NCI-H2107 (cell line): ENCODE results near the gene DSCAML1.
"Not testable (repeated sequence)": the region's sequence is repeated elsewhere in the genome, so short reads cannot be mapped to it uniquely, and the experiment has no call there.

ENCODE experiments used
- DNase-seq: peaks from one replicate; lab custom pipeline; 2025; lab: John Stamatoyannopoulos, UW

DSCAML1 gene

DNA sequence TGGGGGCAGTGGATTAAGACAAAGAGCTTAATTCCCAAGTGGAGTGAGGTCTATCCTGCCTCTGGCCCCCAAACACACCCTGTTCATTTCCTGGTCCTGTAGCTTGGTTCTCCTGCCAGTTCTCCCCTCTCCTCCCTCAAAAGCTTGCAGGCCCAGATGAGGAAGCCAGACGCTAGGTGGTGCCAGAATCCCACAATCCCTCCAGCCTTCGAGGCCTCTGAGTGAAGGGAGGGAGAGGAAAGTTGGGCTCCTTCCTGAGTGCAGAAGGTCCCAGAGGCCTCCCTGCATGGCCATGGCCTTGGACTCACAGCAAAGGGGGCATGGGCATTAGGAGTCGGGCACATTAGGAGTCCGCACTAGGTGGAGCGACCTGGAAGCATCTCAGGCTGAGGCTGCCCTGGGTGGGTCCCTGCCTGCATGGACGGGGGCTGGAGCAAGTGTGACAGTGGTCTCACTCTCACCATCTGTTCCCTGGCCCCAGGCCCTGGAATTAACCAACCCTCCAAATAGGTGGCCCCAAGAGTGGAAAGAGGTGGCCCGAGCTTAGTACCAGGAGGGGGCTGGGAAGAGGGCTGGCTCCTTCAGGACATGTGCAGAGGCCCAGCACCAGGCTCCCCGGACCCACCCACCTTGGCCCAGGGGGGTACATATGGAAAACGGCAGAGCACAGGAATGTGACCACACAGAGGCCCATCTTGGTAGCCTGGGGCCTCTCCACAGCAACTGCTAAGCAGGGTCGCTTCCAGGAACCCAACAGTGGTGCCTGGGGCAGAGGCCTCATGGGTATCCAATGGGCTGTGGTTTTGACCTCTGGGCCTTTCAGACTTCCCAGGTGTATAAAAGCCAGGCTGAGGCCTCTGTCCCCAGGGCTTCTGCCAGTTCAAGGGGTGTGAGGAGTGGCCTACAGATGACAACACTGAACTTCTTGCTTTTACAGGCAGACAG is 22.4 kb upstream of the DSCAML1 start:
- peak; percentile 80 for DNase-seq

DNA sequence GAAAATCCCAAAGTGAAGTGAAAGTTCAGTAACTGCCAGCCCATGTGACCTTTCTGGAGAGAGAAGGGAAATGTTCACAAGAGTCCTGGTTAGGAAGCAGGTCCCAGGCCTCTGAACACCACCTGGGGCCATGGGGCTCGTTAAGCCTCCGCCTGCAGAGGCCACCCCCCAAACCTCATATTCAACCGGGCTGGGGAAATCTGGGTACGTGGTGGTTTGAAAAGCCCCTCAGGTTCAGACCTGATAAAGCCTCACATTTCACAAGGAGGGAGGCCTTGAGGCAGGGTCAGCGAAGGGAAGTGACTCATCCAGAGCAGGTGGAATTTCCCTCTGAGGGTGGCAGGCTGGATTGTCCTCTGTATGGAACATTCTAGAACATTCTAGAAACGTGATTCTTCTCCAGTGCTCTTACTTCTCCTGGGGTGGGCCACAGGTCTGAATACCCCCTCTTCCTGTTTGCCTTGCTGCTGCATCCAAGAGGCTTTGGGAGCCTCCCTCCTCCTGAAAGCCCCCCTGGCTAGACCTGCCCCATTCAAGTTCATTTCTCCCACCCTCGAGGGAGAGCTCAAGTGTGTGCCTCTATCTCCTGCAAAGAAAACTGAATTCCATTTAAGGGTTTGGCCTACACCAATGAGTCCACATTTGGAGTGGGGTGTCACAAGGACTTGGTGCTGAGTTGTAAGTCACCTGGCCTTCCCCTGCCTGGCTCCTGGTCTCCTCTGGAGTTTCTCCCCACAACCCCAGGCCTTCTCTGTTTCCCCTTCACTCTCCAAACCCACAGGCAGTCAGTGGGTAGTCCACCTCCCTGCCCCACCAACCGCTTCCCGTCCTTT is 21.2 kb upstream of the DSCAML1 start:
- DNase-seq = no peak

DNA sequence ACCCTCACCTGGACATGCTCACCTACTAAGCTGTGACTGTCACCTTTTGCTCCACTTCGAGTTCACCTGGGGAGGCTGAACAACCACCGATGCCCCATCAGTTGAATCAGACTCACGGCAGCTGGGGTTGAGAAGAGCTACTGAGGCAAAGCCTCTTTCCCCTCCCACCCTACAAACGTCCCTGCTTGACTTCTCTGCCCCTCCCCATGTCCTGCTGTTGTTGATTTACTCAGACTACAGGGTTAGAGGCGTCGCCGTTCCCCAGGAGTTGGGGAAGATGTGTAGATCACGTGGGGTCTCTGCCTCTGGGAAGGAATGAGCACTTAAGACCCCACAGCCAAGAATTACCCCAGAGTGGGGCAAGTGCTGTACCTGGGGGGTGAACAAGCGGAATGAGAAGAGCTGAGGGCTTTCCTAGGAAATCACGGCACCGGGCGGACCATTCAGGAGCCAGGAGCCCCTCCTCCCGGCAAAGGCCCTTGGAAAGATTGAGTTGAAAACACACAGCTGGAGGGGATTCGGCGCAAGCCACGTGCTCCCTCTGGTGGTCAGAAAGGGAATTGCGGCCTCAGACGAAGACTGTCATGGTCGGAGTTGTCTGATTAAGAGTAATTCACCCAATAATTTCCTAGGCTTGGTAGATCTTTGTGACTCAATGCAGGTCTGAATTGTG is 20.5 kb upstream of the DSCAML1 start:
- peak; percentile 77 for DNase-seq

DNA sequence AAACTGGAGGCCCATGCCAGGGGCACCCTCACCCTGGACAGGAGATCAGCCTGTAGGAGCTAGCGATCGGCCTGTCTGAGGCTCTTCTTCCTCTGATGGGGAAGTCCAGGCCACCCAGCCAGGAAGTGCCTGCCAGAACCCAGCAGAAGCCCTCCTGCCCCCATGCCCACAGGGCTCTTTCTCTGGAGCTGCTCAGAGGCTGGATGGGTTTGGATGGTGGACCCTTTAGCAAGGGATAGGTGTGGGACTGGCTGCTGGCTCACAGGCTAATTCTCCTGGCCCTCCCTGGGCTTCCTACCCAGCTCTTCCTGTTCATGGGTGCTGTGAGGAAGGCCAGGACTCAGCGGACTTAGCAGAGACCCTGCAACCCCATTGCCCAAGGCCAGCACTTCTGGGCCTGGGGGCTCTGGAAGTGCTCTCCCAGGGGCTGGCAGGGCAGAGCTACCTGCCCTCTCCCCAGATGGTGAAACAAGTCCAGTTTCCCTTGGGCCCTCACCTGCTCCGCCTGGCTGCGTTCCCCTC is 19.9 kb upstream of the DSCAML1 start:
- DNase-seq = no peak

DNA sequence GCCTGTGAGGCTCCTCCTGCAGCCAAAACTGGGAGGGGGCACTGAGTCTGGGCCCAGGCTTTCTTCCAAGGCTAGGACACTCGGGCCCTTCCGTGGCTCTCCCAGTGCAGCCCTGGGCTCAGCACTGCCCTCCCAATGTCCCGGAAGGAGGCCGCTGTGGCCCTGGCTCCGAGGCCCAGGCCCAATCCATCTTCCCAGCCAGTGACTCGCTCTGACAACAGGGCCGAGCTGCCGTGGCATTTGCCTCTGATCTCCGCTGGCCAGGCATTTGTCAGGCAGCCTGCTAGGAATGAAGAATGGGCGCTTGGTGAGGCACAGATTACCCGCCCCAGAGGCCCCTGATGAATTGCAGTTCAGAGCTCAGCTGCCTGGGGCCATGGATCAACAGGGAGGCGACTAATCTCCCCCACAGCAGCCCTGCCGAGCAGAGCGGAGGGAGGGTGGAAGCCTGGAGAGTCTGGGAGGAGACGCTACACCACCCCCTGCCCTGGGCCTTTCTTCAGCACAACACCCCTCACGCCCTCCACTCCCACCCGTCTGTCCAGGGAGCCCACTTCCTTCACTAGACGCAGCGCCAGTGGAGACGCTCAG is 19.2 kb upstream of the DSCAML1 start:
- DNase-seq = no peak

DNA sequence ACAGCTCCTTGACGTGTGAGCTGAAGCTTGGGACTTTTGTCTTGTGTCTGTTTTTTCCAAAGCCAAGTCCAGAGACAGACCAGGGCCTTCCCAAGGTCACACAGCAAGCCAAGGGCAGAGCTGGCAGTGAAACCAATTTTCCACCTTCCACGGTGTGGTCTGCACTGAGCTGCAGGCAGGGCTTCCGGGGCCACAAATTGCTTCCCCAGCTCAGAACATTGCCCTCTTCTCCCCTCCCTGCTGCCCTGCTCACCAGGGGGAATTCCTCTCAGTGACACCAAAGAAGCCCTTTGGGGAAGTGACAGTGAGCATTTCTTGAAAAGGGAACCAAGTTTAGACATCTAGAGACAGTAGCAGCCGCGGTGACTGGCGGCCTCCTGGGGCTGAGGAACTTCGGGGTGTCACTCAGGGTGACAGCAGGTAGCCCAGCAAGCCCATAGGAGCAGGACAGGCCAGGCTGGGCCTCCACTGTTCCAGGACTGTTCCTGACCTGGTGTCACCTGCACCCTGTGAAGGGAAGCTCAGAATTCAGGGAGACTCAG is 18.3 kb upstream of the DSCAML1 start:
- no peak for DNase-seq

DNA sequence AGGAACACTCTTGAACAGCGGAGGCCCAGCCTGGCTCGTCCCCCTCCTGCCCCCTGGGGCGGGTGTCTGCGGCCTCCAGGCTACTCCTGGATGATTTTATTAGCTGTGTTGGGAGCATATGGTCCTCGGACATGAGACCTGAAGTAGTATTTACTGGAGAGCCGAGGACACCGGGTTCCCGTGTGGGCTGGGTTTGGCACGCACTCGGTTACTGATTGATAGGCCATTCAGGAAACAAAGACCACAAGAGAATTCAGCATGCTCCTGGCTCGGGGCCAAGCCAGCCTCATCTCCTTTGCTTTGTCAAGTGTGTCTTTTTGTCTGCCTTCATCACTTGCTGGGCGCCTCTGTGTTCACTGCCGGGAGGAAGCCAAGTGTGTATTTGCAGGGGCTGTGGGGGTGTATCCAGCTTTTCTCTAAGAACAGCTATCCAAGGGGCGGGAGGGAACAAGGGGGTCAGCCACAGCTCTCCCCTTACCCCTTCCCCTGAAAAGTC is 17.8 kb upstream of the DSCAML1 start:
- peak; percentile 79 for DNase-seq

DNA sequence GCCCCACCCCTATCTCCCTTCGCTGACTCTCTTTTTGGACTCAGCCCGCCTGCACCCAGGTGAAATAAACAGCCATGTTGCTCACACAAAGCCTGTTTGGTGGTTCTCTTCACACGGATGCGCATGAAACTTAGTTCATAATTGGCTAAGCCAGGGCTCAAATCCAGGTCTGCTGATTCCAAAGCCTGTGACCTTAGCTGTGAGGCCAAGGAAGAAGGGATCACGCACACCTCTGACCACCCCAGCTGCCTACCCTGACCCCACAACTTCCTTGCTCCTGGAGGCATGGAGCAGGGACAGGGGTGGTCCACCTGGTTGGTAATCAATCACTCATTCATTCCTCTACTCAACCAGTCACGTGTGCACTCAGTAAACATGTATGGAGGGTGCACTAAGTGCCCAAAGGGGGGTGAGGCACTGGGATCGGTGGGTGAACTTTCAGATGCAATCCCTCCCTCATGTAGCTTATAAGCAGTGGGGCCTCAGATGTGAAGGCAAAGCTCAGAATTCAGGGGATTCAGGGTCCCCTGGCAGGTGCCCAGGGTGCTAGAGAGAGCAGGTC is 17.3 kb upstream of the DSCAML1 start:
- DNase-seq = no peak

DNA sequence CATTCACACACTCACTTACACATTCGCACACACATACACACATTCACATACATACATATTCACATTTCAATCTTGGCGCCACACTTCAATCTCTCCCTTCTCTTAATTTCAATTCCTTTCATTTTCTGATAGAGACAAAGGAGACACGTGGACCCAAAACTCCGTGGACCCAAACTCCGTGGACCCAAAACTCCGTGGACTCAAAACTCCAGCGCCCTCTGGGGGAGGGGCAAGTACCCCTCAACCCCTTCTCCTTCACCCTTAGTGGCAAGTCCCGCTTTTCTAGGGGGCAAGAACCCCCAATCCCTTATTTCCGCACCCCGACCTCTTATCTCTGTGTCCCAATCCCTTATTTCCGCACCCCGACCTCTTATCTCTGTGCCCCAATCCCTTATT is 13.0 kb upstream of the DSCAML1 start:
- DNase-seq = not testable (repeated sequence)

DNA sequence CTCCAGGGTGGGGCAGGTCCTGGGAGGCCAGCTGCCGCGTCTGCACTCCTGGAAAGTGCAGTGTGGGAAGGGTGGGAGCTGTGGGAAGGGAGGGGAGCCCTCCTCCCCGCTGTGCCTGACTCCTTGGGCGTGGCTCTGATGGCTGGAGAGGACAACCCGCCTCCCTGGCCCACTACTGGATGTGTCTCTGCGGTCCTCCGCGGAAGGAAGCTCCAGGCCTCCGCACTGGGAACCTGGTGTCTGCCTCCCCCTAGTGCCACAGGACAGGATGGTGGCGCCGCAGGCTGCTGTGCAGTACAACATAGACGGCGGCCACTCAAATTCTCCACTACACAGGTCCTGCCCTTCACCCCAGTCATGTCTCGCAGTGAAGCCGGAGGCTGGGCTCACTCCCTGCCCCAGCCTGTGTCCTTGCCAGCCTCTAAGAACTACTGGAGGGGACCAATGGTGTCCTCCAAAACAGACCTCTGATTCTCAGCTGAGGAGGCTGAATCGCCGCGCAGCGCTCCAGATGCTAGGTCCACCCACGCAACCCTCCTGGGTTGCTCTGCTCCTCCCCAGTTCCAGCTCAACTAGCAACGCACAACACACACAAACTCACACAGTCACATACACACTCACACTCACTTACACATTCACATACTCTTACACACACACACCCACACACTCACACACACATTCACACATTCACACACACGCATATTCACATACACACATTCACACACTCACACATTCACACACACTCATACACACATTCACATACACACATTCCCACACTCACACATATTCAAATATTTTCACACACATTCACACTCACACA is 12.4 kb upstream of the DSCAML1 start:
- DNase-seq = peak; percentile 67

DNA sequence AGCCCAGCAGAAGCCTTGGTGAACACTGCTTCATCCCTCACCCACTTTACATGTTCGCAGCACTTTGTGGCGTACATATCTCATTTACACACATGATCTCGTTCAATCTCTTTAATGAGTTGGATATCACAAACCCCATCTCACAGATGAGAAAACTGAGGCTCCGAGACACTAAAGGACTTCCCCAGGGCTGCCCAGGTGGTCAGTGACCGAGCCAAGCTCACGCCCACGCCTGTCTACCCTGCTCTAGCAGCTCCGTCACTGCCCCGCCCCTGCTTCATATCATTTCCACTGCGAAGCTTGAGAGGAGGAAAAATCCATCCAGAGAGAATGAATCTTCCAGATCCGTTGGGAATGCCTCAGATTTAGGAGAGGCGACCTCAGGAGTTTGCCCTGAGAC is 11.8 kb upstream of the DSCAML1 start:
- DNase-seq = no peak

DNA sequence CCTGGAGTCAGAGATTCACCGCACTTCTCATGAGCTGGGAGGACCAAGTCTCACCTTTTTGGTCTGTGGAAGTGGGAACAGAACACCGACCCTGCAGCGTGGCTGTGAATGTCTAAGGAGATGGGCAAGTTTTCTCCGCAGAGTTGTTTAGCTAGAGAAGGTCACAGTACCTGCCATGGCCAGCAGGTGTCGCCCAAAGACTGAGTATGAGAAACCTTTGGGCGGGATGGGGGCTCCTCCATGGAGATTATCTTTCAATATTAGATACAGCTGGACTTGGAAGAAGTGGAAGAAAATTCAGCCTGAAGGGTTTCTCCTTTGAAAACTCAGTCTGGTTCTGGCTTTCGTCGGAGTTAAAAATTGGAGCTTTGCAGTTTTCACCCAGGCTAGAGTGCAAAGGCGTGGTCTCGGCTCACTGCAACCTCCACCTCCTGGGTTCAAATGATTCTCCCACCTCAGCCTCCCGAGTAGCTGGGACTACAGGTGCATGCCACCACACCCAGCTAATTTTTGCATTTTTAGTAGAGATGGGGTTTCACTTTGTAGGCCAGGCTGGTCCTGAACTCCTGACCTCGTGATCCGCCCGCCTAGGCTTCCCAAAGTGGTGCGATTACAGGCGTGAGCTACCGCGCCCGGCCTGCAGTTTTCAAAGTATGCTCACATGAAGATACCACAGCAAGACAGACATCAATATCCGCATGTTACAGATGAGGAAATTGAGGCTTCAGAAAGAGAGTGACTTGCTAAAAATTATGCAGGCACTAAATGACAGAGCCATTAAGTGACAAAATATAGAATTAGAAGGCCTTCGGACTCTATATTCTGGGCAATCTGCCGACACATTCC is 10.7 kb upstream of the DSCAML1 start:
- no peak for DNase-seq

DNA sequence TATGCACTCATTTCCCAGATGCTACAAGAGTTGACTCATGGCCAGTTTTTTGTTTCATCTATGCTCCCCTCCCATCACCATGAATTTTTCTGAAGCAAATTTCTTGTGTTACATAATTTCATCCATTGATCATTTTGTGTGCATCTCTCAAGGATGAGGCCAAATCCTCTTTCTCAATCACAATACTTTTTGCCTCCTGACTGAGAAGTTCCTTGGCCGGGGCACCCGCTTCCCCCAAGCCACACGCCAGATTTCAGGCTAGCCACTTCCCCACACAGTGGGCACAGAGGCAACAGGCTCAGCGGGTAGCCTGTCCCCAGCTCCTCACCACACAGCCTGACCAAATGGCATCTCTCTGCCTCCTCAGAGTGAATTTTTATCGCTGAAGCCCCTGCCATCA is 9.8 kb upstream of the DSCAML1 start:
- no peak for DNase-seq

DNA sequence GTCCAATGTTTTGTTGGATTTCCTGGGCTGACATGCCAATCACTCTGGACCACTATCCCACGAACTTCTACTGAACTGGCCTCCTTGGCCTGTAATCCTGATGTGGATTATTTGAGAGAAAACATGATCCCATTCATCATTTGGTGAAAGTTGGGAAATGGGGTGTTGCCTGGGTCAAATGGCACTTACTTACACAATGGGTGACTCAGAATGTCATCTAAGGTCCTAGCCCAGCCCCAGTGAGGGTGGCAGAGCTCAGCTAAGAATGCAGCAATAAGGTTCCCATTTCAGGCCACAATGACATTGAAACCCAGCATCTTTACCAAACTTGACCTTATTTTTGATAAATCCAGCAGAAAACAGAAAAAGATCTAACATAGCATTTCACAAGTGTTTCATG is 8.0 kb upstream of the DSCAML1 start:
- DNase-seq = no peak

DNA sequence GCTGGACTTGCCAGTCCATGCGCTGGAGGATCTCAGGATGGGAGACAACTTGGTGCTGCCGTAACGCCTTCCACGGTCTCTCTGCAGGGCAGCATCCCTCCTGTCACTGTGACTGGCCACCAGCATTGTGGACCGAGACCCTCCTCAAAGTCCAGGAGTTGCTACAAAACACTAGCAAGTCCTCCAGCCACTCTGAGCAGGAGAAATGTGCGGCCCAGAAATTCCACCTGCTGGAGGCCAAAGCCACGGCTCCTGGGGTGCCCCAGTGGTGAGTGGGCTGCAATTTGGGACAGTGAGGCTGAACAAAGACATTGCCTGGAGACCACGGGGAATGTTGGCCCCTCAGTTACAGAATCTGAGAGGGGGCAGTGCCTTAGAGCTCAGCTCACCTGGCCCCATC is 6.9 kb upstream of the DSCAML1 start:
- DNase-seq = no peak

DNA sequence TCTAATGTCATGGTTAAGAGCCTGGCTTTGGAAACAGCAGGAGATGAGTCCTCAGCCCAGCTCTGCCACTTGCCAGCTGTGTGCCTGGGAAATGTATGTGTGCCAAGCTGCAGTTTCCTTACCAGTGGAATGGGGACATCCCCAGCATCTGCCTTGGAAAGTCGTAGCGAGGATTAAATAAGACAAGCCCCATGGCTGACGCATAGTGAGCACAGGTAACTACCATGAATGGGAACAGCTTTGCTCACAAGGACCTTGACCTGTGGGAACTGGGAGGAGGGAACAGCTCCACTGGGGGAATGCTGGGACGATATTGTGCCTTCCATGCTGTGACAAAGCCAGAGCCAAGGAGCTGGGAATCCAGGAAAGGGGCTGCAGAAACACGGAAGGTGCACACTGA is 2.6 kb upstream of the DSCAML1 start:
- no peak for DNase-seq

DNA sequence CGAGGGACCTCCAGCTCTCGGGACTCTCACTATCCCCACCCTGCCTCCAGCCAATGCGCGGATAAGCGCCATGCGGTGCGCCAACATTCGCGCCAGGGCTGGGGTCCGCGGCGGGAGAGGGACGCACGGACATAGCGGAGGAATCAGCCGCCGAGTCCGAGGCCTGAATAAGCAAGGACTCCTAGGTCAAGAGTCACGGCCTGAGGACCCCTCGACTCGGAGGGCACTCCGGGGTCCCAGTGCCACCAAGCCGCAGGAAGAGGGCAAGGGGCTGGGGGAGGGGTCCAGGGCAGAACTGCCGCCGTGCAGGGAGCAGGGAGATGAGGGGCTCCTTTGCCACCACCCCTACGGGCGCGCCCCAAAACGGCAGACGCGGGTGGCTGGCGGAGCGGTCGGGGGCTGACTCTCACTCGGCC is 552 bp downstream of the DSCAML1 start:
- DNase-seq = no peak

DNA sequence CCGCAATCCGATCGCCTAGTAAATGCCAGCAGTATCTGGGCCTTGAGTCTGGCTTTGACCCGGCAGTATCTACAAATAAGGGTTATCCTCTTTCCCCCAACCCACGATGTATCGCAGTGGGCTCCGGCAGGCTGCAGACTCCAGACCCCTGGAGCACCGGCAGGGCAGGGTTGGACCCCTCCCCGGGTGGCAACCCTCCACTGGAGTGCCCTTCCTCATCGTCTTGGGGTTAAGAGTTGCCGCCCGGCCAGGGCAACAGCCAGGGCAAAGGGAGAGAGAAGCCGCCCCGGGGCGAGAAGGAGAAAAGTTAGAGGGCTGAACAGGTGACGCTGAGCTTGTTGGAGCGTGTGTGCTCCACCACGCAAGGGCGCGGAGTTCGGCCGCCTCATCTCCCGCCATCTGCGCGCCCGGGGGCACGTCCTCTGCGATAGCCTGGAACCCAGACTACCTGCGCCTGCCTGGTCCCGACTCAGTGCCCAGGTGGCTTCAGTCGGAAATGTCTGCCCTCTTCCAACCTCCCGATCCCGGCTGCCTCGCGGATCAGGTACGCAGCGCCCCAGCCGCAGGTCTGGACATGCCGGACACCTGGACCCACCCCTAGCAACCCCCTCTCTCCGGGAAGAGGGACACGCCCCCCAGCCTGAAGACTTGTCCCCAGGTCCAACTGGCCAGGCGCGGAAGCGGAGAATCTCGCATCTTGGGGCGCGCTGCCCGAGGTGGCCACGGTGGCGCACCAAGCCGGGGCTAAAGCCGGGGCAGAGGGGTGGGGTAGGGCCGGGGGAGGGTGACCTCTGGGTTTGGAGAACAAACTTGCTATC is 1.2 kb downstream of the DSCAML1 start:
- no peak for DNase-seq
